Loucy (cell line): Measurements from ENCODE around the gene GRIP1.

Experiments used
- CTCF ChIP-seq: fragments of 200-600 bp; sonication (generic); conservative IDR thresholded peaks from 2 replicates; pipeline ENCODE4 v1.5.1; 2014; ENCODE audit warnings: mild to moderate bottlenecking, antibody characterized with exemption, low read length
- EZH2phosphoT487 ChIP-seq: fragments of 200-600 bp; IDR thresholded peaks from 2 replicates; pipeline ENCODE4 v1.6.1; 2018; ENCODE audit warnings: antibody characterized with exemption, mild to moderate bottlenecking, moderate library complexity, borderline replicate concordance

GRCh38 chr12:66331814-66332213 lies 347.1 kb downstream of the GRIP1 start:
- TF ChIP-seq CTCF, result no peak
- no peak for TF ChIP-seq EZH2phosphoT487
